ENCODE data around the gene KIT.

DNA sequence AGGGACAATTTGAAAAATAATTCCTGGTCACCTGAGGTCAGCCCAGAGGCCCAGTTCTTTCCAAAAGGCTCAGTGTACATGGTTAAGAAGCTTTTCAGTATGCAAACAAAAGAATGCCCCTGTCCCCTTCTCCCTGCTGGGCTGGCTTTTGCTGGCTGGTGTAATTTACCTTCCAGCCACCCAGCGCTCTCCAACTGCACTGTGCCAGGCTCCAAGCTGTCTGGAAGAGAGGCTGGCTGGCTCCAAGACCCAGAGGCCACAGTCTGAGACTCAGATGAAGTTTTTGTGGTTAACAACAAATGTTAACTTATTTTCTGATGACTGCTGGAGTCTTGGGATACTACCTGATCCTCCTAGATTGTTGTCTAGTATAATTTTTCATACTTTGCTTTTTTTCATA, 11.9 kb upstream of the KIT start:
- TF ChIP-seq, protein P1, sequence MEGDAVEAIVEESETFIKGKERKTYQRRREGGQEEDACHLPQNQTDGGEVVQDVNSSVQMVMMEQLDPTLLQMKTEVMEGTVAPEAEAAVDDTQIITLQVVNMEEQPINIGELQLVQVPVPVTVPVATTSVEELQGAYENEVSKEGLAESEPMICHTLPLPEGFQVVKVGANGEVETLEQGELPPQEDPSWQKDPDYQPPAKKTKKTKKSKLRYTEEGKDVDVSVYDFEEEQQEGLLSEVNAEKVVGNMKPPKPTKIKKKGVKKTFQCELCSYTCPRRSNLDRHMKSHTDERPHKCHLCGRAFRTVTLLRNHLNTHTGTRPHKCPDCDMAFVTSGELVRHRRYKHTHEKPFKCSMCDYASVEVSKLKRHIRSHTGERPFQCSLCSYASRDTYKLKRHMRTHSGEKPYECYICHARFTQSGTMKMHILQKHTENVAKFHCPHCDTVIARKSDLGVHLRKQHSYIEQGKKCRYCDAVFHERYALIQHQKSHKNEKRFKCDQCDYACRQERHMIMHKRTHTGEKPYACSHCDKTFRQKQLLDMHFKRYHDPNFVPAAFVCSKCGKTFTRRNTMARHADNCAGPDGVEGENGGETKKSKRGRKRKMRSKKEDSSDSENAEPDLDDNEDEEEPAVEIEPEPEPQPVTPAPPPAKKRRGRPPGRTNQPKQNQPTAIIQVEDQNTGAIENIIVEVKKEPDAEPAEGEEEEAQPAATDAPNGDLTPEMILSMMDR (IDR thresholded peaks at IDR 0.05; ENCODE audit: insufficient read depth, low read depth, low read length): no peak
- TF ChIP-seq EZH2 (IDR thresholded peaks at IDR 0.05; ENCODE audit: insufficient read depth, low read length): no peak

Measured in astrocyte (in vitro differentiated cells and primary cell).